ENCODE results near the gene GLRA1.
"Not testable (repeated sequence)": the region's sequence is repeated elsewhere in the genome, so short reads cannot be mapped to it uniquely, and the experiment has no call there.

GLRA1 gene

GRCh38 chr5:151881621-151882225 is 42.9 kb downstream of the GLRA1 start:
- DNase-seq (ENCODE audit: low read depth in 2 of 2): no peak

- no peak for DNase-seq (ENCODE audit: low read depth in 2 of 2)
These were observed 44.3 kb downstream of the GLRA1 start for GRCh38 chr5:151880324-151880723.

GRCh38 chr5:151873701-151874100 is 51.0 kb downstream of the GLRA1 start:
- no peak for DNase-seq (ENCODE audit: low read depth in 2 of 2)

GRCh38 chr5:151872701-151873100 is 52.0 kb downstream of the GLRA1 start:
- DNase-seq (ENCODE audit: low read depth in 2 of 2): no peak

GRCh38 chr5:151870820-151871219 is 53.8 kb downstream of the GLRA1 start:
- no peak for DNase-seq (ENCODE audit: low read depth in 2 of 2)

GRCh38 chr5:151870271-151870670 is 54.4 kb downstream of the GLRA1 start:
- no peak for DNase-seq (ENCODE audit: low read depth in 2 of 2)

- no peak for DNase-seq (ENCODE audit: low read depth in 2 of 2)
These were observed 54.8 kb downstream of the GLRA1 start for GRCh38 chr5:151869843-151870242.

- no peak for DNase-seq (ENCODE audit: low read depth in 2 of 2)
These were observed 56.2 kb downstream of the GLRA1 start for GRCh38 chr5:151868451-151868850.

GRCh38 chr5:151864061-151864748 is 60.4 kb downstream of the GLRA1 start:
- DNase-seq (ENCODE audit: low read depth in 2 of 2): no peak

- no peak for DNase-seq (ENCODE audit: low read depth in 2 of 2)
These were observed 61.1 kb downstream of the GLRA1 start for GRCh38 chr5:151863566-151863965.

- no peak for DNase-seq (ENCODE audit: low read depth in 2 of 2)
These were observed 61.7 kb downstream of the GLRA1 start for GRCh38 chr5:151862811-151863472.

- not testable (repeated sequence) for DNase-seq (ENCODE audit: low read depth in 2 of 2)
These were observed 63.8 kb downstream of the GLRA1 start for GRCh38 chr5:151860867-151861266.

- DNase-seq (ENCODE audit: low read depth in 2 of 2): no peak
These were observed 67.8 kb downstream of the GLRA1 start for GRCh38 chr5:151856861-151857260.

GRCh38 chr5:151855701-151856100 is 69.0 kb downstream of the GLRA1 start:
- DNase-seq (ENCODE audit: low read depth in 2 of 2): no peak

- no peak for DNase-seq (ENCODE audit: low read depth in 2 of 2)
These were observed 76.8 kb downstream of the GLRA1 start for GRCh38 chr5:151847871-151848270.

GRCh38 chr5:151846765-151847164 is 77.9 kb downstream of the GLRA1 start:
- no peak for DNase-seq (ENCODE audit: low read depth in 2 of 2)

- DNase-seq (ENCODE audit: low read depth in 2 of 2): not testable (repeated sequence)
These were observed 91.8 kb downstream of the GLRA1 start for GRCh38 chr5:151832843-151833242.

- no peak for DNase-seq (ENCODE audit: low read depth in 2 of 2)
These were observed 95.3 kb downstream of the GLRA1 start for GRCh38 chr5:151829370-151829769.

- no peak for DNase-seq (ENCODE audit: low read depth in 2 of 2)
These were observed 99.2 kb downstream of the GLRA1 start for GRCh38 chr5:151825445-151825844.

- no peak for DNase-seq (ENCODE audit: low read depth in 2 of 2)
These were observed 102.5 kb downstream of the GLRA1 start for GRCh38 chr5:151822141-151822540.

- DNase-seq (ENCODE audit: low read depth in 2 of 2): no peak
These were observed 103.7 kb downstream of the GLRA1 start for GRCh38 chr5:151820903-151821302.

- DNase-seq (ENCODE audit: low read depth in 2 of 2): no peak
These were observed 104.4 kb downstream of the GLRA1 start for GRCh38 chr5:151820271-151820670.

- no peak for DNase-seq (ENCODE audit: low read depth in 2 of 2)
These were observed 104.8 kb downstream of the GLRA1 start for GRCh38 chr5:151819830-151820229.
